Neural progenitor cell (in vitro differentiated cells): ENCODE data around the gene CTDNEP1.

ENCODE experiments used
- CTCF ChIP-seq: fragments of 200-600 bp; sonication (generic); IDR thresholded peaks from 2 replicates; pipeline ENCODE4 v1.5.1; 2017; ENCODE audit warnings: antibody characterized with exemption, mild to moderate bottlenecking
- EZH2 ChIP-seq: fragments of 200-600 bp; sonication (generic); IDR thresholded peaks from 2 replicates; pipeline ENCODE4 v1.6.1; 2017; ENCODE audit warnings: antibody characterized with exemption, mild to moderate bottlenecking, moderate library complexity

- TF ChIP-seq CTCF (no peak), EZH2 (no peak)
Measured at GRCh38 chr17:7283471-7284216, 32.1 kb upstream of the CTDNEP1 start.
